HUES6 (cell line): Measurements from ENCODE around the gene ZNF506.
"Not testable (repeated sequence)": the region's sequence is repeated elsewhere in the genome, so short reads cannot be mapped to it uniquely, and the experiment has no call there.

ENCODE experiments used
- H3K27ac ChIP-seq: 2 replicates; pipeline ENCODE4 v1.7.0; 2013; ENCODE audit warnings: low read depth, mild to moderate bottlenecking, low read length, inconsistent platforms
- H3K27me3 ChIP-seq: 2 replicates; pipeline ENCODE4 v1.6.1; 2013; ENCODE audit warnings: low read length; ENCODE audit not compliant: control insufficient read depth, insufficient read depth
- H3K36me3 ChIP-seq: 2 replicates; pipeline ENCODE4 v1.6.1; 2013; ENCODE audit warnings: low read length; ENCODE audit not compliant: control insufficient read depth, insufficient read depth
- H3K4me1 ChIP-seq: 2 replicates; pipeline ENCODE4 v1.6.1; 2013; ENCODE audit warnings: low read length; ENCODE audit not compliant: control insufficient read depth, insufficient read depth
- H3K4me3 ChIP-seq: 2 replicates; pipeline ENCODE4 v1.5.1; 2013; ENCODE audit warnings: low read depth, low read length
- H3K9ac ChIP-seq: one replicate; pipeline ENCODE4 v1.6.1; 2013; ENCODE audit warnings: mild to moderate bottlenecking, low read length
- H3K9me3 ChIP-seq: 2 replicates; pipeline ENCODE4 v1.6.1; 2013; ENCODE audit warnings: low read depth, low read length; ENCODE audit not compliant: control insufficient read depth, insufficient read depth

The ZNF506 gene

DNA sequence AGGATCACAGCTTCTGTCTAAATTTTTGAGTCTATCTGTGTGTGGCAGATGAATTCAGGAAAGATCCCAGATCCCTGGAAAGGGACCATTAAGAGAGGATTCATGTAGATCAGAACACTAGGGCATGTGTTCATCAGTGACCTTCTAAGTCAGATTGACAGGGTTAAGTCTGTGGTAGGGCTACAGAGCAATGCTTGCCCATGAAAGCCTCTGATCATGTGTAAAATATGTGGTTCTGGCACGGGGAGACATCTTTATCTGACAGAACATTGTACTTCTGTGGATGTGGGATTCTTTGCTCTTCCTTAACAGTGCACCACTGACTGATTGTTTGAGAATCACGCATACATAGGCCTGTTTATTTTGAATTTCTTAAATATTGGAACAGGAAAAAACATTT, 42.9 kb downstream of the ZNF506 start:
- no peak overlapping the region for H3K9ac ChIP-seq
- H3K36me3 ChIP-seq = peaks cover 9% of the 10 kb centered on the region
- peaks cover 5% of the 10 kb centered on the region; the same call in 1 of the 2 replicates for H3K4me1 ChIP-seq

DNA sequence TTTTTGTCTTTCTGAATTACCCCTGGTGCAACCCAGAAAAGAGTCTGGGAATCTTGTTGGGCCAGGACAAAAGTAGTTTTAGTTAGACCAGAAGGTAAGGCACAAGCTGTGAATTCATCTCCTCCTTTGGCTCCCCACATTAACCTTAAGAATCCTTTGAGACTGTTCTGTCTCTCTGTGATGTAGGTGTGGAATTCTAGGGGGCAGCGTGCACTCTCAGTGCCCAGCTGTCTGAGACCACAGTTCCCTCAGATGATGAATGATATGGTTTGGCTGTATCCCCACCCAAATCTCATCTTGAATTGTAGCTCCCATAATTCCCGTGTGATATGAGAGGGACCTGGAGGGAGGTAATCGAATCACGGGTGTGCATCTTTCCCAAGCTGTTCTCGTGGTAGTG, 43.9 kb downstream of the ZNF506 start:
- H3K9me3 ChIP-seq = peaks cover 3% of the 10 kb centered on the region; the same call in 1 of the 2 replicates
- peaks cover 9% of the 10 kb centered on the region for H3K36me3 ChIP-seq
- no peak overlapping the region for H3K9ac ChIP-seq
- H3K27ac ChIP-seq = no peak overlapping the region
- H3K4me3 ChIP-seq = peak overlapping the region; percentile 91
- peaks cover 5% of the 10 kb centered on the region; the same call in 1 of the 2 replicates for H3K4me1 ChIP-seq
- H3K27me3 ChIP-seq = no peaks in the 10 kb centered on the region

More for the DNA sequence above, 42.9 kb downstream of the ZNF506 start:
- no peaks in the 10 kb centered on the region for H3K27me3 ChIP-seq
- no peak overlapping the region for H3K27ac ChIP-seq
- H3K4me3 ChIP-seq = no peak overlapping the region
- peaks cover 3% of the 10 kb centered on the region; the same call in 1 of the 2 replicates for H3K9me3 ChIP-seq

DNA sequence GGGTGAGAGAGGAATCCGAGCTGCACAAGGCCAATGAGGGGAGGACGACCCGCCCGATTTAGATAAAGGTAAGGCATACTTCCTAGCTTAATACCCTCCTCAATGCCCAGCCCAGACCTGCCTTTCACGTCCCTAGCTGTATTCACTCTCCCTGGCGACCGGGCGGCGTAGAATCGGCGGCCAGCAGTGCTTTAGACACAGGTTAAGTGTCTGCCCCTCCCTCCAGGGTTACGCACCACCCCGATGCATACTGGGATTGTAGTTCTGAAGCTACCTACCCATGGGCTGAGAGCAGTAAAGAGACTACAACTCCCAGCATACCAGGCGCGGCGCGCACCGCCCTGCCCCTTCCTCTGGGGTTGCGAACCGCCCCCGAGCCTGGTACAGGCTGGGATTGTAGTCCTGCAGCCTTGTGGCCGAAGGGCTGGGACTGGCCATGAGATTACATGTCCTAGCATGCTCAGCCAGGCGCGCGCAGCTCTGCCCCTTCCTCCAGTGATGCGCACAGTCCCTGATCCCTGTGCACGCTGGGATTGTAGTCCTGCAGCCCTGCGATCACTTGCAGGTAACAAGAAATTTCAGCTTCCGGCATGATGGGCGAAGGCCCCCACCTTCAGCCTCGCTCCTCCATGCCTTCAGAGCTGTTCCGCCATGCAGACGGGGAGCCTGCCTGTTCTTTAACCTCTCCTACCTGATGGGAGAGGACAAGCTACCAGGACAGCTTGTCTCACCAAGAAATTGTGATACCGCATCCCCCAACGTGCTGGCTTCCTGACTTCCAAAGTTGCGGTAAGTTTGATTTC, 45.1 kb downstream of the ZNF506 start:
- H3K4me1 ChIP-seq = peaks cover 5% of the 10 kb centered on the region; the same call in 1 of the 2 replicates
- H3K27me3 ChIP-seq = no peaks in the 10 kb centered on the region
- H3K9ac ChIP-seq = peak overlapping the region; percentile 78
- H3K4me3 ChIP-seq = peak overlapping the region; percentile 91
- peak overlapping the region; percentile 19; the same call in 1 of the 2 replicates for H3K27ac ChIP-seq
- H3K36me3 ChIP-seq = peaks cover 9% of the 10 kb centered on the region
- peaks cover 3% of the 10 kb centered on the region; the same call in 1 of the 2 replicates for H3K9me3 ChIP-seq

DNA sequence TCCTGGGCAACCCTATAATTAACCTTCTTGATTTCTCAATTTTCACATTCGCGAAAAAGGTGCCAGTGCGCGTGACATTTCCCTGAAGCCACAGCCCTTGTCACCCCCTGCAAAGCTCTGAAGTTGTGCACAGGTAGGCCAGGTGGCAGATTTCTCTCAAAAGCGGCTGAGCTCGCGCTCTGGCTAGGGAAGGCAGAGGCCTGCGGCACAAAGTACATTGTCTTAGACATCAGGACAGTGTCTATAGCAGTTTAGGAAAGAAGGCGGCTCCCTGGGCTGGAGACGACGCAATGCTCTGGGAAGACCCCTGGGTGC, 45.7 kb downstream of the ZNF506 start:
- Histone ChIP-seq H3K27ac (no peak overlapping the region), H3K9me3 (peaks cover 3% of the 10 kb centered on the region; the same call in 1 of the 2 replicates), H3K4me3 (peak overlapping the region; percentile 91), H3K9ac (peak overlapping the region; percentile 78), H3K27me3 (no peaks in the 10 kb centered on the region), H3K4me1 (peaks cover 5% of the 10 kb centered on the region; the same call in 1 of the 2 replicates), H3K36me3 (peaks cover 9% of the 10 kb centered on the region)

DNA sequence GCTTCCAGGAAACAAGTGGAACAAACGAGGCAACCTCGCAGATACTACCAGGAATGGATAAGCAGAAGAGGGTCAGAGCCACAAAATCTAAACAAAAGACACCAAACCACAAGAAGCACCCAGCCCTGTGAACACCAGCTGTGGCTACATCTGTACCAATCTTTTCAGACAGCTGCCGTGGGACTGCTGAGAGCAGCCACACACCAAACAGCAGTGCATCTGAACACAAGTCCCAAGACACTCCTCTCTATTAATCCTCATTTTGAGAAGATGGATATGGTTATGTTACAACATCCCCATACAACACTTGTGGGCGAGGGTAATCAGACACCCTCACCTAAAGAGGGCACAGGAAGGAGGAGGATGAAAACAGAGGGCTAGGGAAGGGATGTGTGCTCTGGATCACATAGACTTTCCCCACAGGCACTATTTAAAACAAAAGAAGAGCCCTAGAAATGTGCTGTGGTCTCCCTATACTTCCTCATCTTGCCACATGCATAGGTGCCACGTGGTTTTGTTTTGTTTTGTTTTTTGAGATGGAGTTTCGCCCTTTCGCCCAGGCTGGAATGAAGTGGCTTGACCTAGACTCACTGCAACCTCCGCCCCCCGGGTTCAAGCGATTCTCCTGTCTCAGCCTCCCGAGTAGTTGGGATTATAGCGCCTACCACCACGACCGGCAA, 47.1 kb downstream of the ZNF506 start:
- Histone ChIP-seq H3K27ac (no peak overlapping the region), H3K9me3 (no peaks in the 10 kb centered on the region; the same call in 1 of the 2 replicates), H3K36me3 (peaks cover 6% of the 10 kb centered on the region), H3K4me3 (no peak overlapping the region), H3K4me1 (peaks cover 5% of the 10 kb centered on the region; the same call in 1 of the 2 replicates), H3K9ac (no peak overlapping the region), H3K27me3 (no peaks in the 10 kb centered on the region)

DNA sequence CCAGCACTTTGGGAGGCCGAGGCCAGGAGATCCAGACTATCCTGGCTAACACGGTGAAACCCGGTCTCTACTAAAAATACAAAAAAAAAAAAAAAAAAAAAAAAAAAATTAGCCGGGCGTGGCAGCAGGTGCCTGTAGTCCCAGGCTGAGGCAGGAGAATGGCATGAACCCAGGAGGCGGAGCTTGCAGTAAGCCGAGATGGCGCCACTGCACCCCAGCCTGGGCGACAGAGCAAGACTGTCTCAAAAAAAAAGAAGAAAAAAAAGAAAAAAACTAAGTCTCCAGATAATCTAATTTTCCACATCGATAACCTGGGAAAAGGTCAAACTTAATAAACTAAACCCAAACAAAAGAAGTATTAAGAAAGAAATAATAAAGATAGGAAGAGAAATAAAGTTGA, 49.6 kb downstream of the ZNF506 start:
- not testable (repeated sequence) for H3K27ac ChIP-seq

DNA sequence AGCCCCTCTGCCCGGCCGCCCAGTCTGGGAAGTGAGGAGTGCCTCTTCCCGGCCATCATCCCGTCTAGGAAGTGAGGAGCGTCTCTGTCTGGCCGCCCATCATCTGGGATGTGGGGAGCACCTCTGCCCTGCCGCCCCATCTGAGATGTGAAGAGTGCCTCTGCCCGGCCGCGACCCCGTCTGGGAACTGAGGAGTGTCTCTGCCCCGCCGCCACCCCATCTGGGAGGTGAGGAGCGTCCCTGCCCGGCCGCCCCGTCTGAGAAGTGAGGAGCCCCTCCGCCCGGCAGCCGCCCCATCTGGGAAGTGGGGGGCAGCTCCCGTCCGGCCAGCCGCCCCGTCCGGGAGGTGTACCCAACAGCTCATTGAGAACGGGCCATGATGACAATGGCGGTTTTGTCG, 51.6 kb downstream of the ZNF506 start:
- not testable (repeated sequence) for H3K27ac ChIP-seq, H3K27me3 ChIP-seq, H3K4me3 ChIP-seq, H3K4me1 ChIP-seq, H3K9me3 ChIP-seq, H3K9ac ChIP-seq, H3K36me3 ChIP-seq

More for the DNA sequence above, 49.6 kb downstream of the ZNF506 start:
- not testable (repeated sequence) for H3K36me3 ChIP-seq, H3K4me1 ChIP-seq, H3K9ac ChIP-seq, H3K9me3 ChIP-seq, H3K4me3 ChIP-seq, H3K27me3 ChIP-seq

DNA sequence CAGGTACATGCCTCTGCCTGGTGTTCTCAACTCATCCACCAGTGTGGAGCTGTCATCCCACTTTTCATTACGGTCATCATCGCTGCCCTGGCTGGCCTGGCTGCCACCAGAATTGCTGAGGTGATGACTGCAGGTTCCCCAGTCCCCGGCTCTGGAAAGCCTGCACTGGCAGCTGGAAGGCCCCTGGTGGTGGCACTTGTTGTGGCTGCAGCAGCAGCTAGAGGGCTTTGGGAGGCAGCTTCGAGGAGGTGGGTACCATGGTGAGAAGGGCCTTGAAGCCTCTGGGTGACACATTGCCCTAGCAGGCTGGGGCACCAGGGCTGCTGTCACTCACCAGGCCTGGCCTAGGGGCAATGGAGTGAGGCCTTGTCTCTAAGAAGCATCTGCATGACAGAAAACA, 63.4 kb downstream of the ZNF506 start:
- no peaks in the 10 kb centered on the region for H3K36me3 ChIP-seq
- H3K4me3 ChIP-seq = no peak overlapping the region
- H3K4me1 ChIP-seq = no peaks in the 10 kb centered on the region
- H3K9me3 ChIP-seq = no peaks in the 10 kb centered on the region
- H3K9ac ChIP-seq = no peak overlapping the region
- H3K27me3 ChIP-seq = no peaks in the 10 kb centered on the region
- no peak overlapping the region for H3K27ac ChIP-seq

DNA sequence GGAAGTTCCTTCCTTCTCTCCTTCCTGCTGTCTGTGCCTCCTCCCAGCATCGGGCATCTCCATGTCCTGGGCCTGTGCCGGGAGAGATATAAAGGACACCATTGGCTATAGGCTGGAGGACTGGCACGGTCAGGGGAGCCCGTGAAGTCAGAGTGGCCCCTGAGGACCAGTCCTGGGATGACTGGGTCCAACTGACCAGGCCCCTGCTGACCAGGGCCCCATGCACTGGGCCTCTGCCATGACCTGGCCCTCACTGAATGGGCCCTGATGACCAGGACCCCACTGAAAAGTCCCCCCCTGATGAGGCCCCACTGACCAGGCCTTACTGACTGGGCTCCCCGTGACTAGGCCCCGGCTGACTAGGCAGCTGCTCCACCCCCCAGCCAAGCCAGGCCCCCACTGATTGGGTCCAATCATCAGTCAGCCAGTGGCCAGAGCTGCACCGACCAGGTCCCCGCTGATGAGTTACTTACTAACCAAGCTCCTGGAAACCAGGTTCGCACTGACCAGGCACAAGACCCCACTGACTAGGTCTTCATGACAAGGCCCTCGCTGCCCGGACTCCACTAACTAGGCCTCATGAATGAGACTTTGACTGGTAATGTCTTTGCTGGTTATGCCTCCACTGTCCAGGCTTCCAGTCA, 68.7 kb downstream of the ZNF506 start:
- no peaks in the 10 kb centered on the region for H3K27me3 ChIP-seq
- no peak overlapping the region for H3K4me3 ChIP-seq
- H3K36me3 ChIP-seq = no peaks in the 10 kb centered on the region
- H3K27ac ChIP-seq = no peak overlapping the region
- no peaks in the 10 kb centered on the region for H3K4me1 ChIP-seq
- no peak overlapping the region for H3K9ac ChIP-seq
- peaks cover 6% of the 10 kb centered on the region; the same call in 1 of the 2 replicates for H3K9me3 ChIP-seq

DNA sequence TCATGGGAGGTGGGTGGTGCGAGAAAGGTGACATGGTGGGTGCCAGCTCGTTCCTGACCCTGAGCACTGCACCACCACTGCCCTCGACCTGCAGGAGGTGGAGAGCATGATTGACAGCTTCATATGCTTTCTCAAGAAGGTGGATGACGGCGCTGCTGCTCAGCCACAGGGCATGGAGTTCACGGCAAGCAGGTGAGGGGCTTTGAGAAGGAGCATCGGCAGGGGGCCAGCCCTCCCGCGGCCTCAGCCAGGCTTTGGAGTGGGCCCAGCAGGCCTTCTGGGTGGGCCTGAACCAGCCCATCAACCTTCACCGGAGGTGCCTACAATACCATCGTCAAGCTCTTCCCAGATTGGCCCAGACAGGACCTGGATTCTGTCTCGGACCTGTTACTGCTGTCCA, 69.7 kb downstream of the ZNF506 start:
- H3K27ac ChIP-seq = no peak overlapping the region
- no peak overlapping the region for H3K9ac ChIP-seq
- no peaks in the 10 kb centered on the region for H3K36me3 ChIP-seq
- no peaks in the 10 kb centered on the region for H3K4me1 ChIP-seq
- no peaks in the 10 kb centered on the region for H3K27me3 ChIP-seq
- H3K9me3 ChIP-seq = peaks cover 6% of the 10 kb centered on the region; the same call in 1 of the 2 replicates
- H3K4me3 ChIP-seq = no peak overlapping the region
